ENCODE results near the gene MRTFA.

The MRTFA gene

DNA sequence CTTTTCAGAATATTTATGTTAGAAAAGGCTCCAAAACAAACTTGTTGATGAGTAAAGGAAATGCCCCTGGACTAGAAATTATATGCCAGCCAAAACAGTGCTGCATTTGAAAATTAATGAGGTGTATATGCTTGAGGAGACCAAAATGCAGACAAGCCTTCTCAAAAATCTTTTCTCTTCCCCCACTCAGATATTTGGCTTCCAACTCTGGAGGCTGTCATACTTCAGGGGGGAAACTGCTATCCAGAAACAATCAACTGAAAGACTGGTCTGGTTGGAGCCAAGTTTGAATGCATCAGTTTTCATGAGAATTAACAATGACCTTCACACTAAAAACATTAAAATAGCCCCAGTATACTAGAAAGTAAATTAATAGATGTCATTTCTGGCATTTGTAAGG, 167.9 kb downstream of the MRTFA start:
- no peak overlapping the region for H3K4me3 ChIP-seq (ENCODE audit: low read depth, low read length)
- DNase-seq (ENCODE audit: low read depth, low spot score) = no peak
- in situ Hi-C loops (cut with HindIII; ENCODE audit: low sequenced_read_pairs) = no loop called here
- TF ChIP-seq CTCF (IDR thresholded peaks at IDR 0.05; ENCODE audit: low read depth, low read length) = no peak

DNA sequence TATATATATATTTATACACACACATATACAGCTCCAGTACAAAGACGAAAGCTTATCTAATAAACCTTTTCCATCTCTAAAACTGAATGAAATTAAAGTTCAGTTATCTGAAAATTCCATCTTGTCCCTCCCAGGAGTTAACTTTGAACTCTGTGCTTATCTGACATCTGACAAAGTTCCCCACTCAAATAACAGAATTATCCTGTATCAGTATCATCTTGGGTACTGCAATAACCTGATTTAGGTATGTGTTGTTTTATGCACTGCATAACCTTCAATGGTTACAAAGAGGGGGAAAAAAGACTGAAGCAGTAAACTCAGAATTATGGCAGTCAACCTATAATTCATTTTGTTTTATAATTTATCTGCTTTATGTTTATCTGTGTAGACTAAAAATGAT, 169.5 kb downstream of the MRTFA start:
- no peak overlapping the region for H3K4me3 ChIP-seq (ENCODE audit: low read depth, low read length)
- TF ChIP-seq CTCF (IDR thresholded peaks at IDR 0.05; ENCODE audit: low read depth, low read length) = no peak
- in situ Hi-C loops (cut with HindIII; ENCODE audit: low sequenced_read_pairs) = no loop called here
- no peak for DNase-seq (ENCODE audit: low read depth, low spot score)

GRCh38 chr22:40463683-40464082, 172.8 kb downstream of the MRTFA start:
- DNase-seq (ENCODE audit: low read depth, low spot score) = no peak
- no peak for TF ChIP-seq CTCF (IDR thresholded peaks at IDR 0.05; ENCODE audit: low read depth, low read length)
- in situ Hi-C loops (cut with HindIII; ENCODE audit: low sequenced_read_pairs) = no loop called here
- H3K4me3 ChIP-seq (ENCODE audit: low read depth, low read length) = no peak overlapping the region

DNA sequence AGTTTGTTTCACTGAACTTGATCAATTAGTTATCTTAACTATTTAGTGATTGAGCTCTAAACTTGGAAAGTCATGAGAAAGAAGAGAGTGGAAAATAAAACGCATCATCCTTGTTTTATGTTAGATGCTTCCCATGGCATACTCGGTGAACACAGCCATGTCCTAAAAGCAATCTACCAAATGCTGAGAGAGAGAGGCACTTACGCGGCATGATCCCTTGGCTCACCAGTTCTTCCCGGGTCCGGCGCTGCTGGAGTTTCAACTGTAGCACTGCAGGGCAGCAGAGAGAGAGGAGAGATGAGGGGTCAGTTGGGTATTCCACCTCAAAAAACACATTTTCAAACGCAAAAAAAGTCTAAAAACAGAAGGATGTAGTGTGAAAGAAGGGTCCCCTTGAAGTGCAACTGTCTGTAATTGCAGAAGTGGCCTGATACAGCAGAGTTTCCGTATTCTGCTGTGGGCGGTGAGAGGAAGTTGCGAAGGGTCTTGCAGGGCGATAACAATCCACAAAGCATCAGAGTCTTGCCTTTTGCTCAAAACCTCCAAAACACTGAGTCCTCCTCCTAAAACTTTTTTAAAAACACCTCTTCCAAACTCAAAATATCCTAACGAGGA, 173.4 kb downstream of the MRTFA start:
- no peak for TF ChIP-seq CTCF (IDR thresholded peaks at IDR 0.05; ENCODE audit: low read depth, low read length)
- no peak for DNase-seq (ENCODE audit: low read depth, low spot score)
- no peak overlapping the region for H3K4me3 ChIP-seq (ENCODE audit: low read depth, low read length)
- in situ Hi-C loops (cut with HindIII; ENCODE audit: low sequenced_read_pairs) = no loop called here

DNA sequence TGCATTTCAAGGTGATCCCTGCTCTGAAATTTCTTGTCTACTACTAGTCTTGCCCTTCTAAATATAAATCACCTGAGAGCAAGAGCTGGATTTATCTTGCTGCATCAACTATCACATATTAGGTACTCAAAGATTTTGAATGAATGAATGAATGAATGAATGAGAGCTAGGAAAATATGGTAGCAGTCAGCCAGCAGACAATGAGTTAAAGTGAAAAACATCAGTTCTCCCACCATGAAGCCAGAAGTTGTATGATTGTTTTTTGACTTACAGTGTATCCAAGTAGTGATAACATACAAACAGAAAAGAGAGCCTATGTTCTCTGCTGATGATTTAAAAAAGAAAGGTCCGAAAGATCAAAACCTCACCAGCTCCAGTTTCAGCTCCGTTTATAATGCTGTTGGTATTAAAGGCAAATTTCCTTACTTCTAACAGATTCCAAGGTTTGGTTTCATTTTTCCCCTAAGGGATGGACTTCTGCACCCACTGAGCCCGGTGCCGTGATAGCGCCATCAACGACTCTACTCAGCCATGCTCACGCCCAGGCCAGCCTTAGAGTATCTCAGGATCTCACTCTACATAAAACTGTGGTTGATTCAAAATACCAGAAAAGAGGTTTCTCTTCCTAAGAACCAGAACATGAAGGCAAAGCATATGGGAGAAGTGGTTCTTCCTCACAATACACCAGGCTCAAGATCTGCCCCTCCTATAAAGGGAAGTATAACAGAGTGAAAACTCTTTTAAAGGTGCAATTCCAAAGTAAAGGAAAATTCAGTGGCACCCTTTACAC, 174.1 kb downstream of the MRTFA start:
- no peak overlapping the region for H3K4me3 ChIP-seq (ENCODE audit: low read depth, low read length)
- DNase-seq (ENCODE audit: low read depth, low spot score) = no peak
- TF ChIP-seq CTCF (IDR thresholded peaks at IDR 0.05; ENCODE audit: low read depth, low read length) = no peak
- in situ Hi-C loops (cut with HindIII; ENCODE audit: low sequenced_read_pairs) = no loop called here

DNA sequence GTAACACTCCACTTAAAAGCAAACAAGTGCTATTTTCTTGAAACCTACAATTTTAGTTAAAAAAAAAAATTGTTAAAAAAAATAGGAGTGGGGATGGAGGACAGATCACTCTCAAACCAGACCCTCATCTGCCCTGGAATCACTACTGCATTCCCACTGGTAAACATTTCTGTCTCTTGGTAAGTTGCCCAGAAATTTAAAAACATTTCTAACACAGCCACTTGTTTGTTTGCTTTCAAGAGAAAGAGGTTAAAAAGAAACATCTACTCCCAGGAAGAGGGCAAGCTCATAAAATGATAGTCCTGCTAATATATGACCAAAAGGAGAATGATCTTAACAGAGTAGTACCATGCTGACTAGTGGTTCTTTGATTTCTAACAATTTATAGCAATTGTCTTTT, 182.8 kb downstream of the MRTFA start:
- in situ Hi-C loops (cut with HindIII; ENCODE audit: low sequenced_read_pairs) = no loop called here
- no peak for DNase-seq (ENCODE audit: low read depth, low spot score)
- no peak for TF ChIP-seq CTCF (IDR thresholded peaks at IDR 0.05; ENCODE audit: low read depth, low read length)
- no peak overlapping the region for H3K4me3 ChIP-seq (ENCODE audit: low read depth, low read length)

All from astrocyte of the spinal cord (primary cell).